HG02981 (cell line): ENCODE measurements around the gene SLC26A3.

Experiments
- ATAC-seq: cut with Tn5 transposase; IDR thresholded peaks from one replicate; pipeline ENCODE4 v1.9.1; 2021; ENCODE audit warnings: mild to moderate bottlenecking, moderate library complexity; ENCODE audit not compliant: unreplicated experiment

Gene SLC26A3

GRCh38 chr7:107754642-107755041 lies 48.4 kb downstream of the SLC26A3 start:
- ATAC-seq = no peak

GRCh38 chr7:107751113-107751512 lies 51.9 kb downstream of the SLC26A3 start:
- no peak for ATAC-seq

- ATAC-seq = no peak
Measured at GRCh38 chr7:107746006-107746405, 57.0 kb downstream of the SLC26A3 start.

GRCh38 chr7:107744345-107744750 lies 58.7 kb downstream of the SLC26A3 start:
- ATAC-seq = peak; percentile 33

- ATAC-seq = peak; percentile 86
Measured at GRCh38 chr7:107743567-107744344, 59.3 kb downstream of the SLC26A3 start, which contains the start of gene CBLL1. CBLL1 (plus strand) TSS chr7:107744142; CDS start chr7:107744164, 22 bp downstream.

- peak; percentile 33 for ATAC-seq
Measured at GRCh38 chr7:107742678-107743566, 60.1 kb downstream of the SLC26A3 start.

- ATAC-seq = no peak
Measured at GRCh38 chr7:107728276-107728675, 74.7 kb downstream of the SLC26A3 start.

GRCh38 chr7:107726356-107727130 lies 76.5 kb downstream of the SLC26A3 start:
- no peak for ATAC-seq

GRCh38 chr7:107725138-107725740 lies 77.8 kb downstream of the SLC26A3 start:
- ATAC-seq = no peak

GRCh38 chr7:107723255-107723654 lies 79.8 kb downstream of the SLC26A3 start:
- ATAC-seq = no peak

- no peak for ATAC-seq
Measured at GRCh38 chr7:107721286-107721685, 81.7 kb downstream of the SLC26A3 start.

- no peak for ATAC-seq
Measured at GRCh38 chr7:107718456-107719193, 84.4 kb downstream of the SLC26A3 start.

- no peak for ATAC-seq
Measured at GRCh38 chr7:107715531-107715930, 87.5 kb downstream of the SLC26A3 start.
